Activated CD4-positive, alpha-beta T cell treated with anti-CD3 and anti-CD28 coated beads, Interleukin-2, Interleukin-6, amounts not matched to agents 100 ng/mL and 50 ng/mL, durations not matched to agents 16 hours and 8 hours (primary cell): ENCODE results near the gene SND1.

Source experiments
- DNase-seq: peaks from one replicate; pipeline ENCODE4 v3.0.0-alpha.2; 2020

Gene SND1

GRCh38 chr7:128129224-128129864 is 477.4 kb downstream of the SND1 start:
- no peak for DNase-seq

- DNase-seq = no peak
These were observed 479.1 kb downstream of the SND1 start for GRCh38 chr7:128131115-128131514.

GRCh38 chr7:128131731-128132130 is 479.7 kb downstream of the SND1 start:
- no peak for DNase-seq

GRCh38 chr7:128132426-128133069 is 480.6 kb downstream of the SND1 start:
- no peak for DNase-seq

- DNase-seq = no peak
These were observed 483.1 kb downstream of the SND1 start for GRCh38 chr7:128135159-128135514.

GRCh38 chr7:128135515-128136214 is 483.7 kb downstream of the SND1 start:
- peak; percentile 75 for DNase-seq

GRCh38 chr7:128136215-128136597 is 484.2 kb downstream of the SND1 start:
- DNase-seq = no peak

GRCh38 chr7:128137181-128137580 is 485.2 kb downstream of the SND1 start:
- no peak for DNase-seq

- DNase-seq = no peak
These were observed 487.4 kb downstream of the SND1 start for GRCh38 chr7:128139406-128139805.

GRCh38 chr7:128141683-128142195 is 489.7 kb downstream of the SND1 start:
- no peak for DNase-seq
